ENCODE results near the gene DOK3.

DOK3 gene

DNA sequence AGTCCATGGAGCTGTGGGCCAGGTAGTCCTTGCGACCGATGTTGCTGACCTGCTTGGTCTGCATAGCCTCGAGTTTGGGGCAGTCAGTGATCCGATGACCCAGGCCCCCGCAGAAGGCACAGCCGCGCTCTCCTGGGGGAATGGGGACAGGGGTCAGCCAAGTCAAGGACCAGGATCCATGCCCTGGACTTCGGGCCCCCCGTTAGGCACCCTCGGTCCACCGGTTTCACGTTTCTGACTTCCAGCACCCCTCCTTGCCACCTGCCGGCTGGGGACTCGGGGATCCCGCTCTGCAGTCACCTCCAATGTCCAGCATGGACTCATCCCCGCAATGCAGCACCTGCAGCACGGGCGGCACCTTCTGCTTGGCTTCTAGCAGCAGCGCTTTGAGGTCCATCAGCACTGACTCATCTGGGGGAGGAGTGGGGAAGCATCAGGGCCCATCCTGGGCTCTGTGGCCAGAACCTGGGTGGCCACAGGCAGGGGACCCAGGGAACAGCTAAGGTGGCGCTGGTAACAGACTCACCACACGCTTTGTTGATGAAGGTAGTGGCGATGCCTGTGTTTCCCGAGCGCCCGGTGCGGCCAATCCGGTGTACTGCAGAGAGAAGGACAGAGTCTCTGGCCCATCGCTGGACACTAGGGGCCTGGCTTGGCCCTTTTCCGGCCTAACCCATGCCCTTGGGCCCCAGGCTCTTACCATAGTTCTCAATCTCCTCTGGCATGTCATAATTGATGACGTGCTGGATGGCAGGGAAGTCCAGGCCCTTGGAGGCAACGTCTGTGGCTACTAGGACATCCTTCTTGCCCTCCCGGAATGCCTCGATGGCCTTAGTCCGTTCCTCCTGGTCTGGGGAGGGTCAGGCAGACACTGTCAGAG is 2.4 kb upstream of the DOK3 start:
- no peak for DNase-seq

DNA sequence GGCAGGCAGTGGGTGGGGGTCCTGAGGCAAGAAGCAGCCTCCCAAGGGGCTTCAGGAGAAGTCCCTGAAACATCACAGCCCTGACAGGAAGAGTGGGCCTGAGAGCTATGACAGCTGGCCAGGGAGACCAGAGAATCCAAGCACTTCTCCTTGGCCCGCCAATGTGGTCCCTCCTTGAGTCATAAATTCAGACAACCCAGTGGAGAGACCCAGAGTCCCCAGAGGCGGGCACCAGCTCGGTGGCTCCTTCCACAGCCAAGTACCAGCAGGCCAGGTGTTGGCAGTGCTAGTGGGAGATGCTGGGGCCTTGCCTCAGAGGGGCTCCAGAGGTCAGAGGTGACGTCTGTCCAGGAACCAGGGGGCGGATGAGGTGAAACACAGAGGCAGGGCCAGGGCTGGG is 1.6 kb upstream of the DOK3 start:
- DNase-seq: no peak

DNA sequence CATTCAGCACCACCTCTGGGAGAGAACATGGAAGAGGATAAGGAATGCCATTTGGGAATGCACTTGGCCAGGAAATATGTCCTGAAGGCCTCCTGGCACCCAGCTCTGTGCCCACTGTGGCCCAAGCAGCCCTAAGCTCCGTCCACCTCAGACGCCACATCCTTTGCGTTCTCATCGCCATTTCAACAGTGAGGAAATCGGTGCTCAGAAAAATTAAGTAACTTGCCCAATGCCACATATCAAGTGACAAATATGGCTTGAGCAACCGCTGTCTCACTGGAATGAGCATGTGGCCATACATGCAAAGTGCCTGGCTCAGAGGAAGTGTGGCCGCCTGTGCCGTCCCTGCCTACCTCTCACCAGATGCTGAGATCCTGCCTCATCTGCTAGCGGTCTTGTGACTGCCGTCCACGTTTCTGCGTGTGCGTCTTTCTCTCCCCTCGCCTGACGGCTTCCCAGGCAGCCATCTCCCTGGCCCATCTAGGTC is 984 bp upstream of the DOK3 start:
- no peak for DNase-seq

DNA sequence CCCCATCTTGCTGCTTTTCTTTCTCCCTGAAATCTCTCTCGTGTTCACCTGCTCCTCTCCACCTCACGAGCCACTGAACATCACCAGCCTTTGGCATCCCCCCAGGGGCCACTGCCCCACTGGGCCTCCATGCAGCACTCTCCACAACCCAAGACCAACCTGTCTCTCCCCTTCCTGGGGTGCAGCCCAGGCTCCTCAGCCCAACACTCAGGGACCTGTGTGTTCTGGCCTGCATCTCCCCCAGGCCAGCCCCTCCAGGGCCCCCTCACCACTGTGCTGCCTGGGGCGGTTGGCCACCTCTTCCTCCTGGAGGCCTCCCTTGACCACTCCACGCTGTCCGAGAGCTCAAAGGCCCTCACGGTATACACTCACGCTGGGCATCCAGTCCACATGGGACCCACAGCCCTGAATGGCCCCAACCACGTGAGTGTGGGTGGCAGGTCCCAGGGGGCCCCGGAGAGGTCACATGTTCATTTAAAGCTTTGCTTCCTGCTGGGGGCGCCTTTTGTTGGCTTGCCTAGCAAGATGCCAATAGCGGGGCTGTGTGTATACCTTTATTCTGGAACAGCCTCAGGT is 453 bp upstream of the DOK3 start:
- DNase-seq: no peak

DNA sequence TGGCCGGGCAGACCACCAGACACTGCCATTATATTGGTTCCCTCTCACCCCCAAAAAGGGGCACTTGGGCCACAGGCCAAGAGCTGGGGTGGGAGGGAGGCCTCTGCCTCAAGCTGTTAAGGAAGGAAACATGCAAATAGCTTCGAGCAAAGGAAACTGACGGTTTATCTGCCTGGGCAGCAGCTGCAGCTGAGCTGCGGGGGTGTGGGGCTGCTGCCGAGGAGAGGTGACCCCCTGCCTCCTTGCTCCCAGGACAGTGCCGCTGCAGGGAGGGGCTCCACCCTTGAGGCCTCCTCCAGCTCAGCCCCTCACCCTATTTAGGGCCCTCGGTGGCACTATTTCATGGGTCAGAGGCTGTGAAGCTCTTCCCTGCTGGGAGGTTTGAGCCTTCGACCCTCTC is 789 bp downstream of the DOK3 start:
- DNase-seq: no peak

DNA sequence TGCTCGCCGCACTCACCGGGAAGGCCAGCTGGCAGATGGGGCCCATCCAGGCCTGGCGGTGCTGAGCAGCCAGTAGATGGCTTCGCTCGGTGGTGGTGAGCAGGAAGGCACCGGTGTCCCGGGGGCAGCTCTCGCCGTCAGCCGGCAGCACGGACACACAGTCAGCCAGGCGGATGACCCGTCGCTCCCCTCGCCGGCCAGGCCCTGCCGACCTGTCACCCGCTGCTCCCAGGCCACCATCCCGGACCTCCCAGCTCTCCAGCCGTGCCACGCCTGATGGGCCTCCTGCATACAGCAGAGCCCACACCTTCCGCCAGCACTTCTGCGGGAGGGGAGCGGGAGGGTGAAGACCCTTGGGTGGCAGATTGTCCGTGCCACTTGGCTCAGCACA is 1.4 kb downstream of the DOK3 start:
- no peak for DNase-seq

DNA sequence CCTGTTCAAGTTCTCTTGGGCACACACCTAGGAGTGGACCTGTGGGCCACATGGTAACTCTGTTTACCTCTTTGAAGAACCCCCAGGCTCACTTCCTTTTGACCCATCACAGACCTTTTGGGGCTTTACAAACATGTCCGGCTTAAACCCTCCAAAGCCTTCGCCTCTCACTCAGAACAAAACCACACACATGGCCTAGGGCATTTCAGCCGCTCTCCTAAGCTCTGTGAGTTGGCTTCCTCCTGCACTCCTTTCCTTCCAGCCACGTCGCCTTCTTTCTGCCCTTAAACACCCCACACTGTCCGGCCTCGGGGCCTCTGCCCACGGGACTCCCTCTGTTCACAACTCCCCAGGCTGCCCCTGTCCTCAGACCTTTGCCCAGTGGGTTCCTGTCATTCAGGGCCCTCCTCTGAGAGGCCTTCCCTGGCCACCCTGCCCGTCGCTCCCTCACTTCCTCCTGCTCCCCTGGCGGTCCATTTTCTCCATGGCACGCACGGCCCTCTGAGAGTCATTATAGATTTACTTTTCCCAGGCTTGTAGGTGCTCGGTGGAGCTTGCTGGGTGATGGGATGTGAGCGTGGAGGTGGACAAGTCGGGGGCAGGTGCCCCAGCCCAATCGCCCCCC is 1.9 kb downstream of the DOK3 start:
- no peak for DNase-seq

DNA sequence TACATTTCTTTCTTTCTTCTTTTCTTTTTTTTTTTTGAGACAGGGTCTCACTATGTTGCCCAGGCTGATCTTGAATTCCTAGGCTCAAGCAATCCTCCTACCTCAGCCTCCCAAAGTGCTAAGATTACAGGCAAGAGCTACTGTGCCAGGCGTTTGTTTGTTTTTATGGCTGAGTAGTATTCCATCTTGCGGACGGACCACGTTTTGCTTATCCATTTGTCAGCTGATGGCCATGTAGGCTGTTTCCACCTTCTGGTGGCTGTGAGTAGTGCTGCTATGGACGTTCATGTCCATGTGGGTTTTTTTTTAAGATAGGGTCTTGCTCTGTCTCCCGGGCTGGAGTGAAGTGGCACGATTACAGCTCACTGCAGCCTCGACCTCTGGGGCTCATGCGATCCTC is 2.5 kb downstream of the DOK3 start:
- peak; percentile 7 for DNase-seq

DNA sequence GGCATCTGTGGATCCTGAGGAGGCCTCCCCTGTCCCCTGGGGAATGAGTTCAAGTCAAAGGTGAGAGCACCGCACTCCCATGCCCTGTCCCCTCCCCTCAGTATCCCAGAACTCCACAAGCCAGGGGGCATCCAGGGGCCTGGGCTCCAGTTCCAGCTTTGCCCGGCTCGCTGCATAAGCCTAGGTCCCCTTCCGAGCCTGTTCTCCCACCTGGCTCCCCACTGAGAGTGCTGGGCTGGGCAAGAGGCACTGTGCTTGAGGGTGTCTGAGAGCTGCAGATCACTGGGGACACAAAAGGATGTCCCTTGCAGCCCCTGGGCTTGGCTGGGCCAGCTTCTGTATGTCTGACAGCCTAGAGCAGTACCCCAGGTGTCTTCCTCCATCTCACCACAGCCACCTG is 4.6 kb downstream of the DOK3 start:
- DNase-seq: no peak

DNA sequence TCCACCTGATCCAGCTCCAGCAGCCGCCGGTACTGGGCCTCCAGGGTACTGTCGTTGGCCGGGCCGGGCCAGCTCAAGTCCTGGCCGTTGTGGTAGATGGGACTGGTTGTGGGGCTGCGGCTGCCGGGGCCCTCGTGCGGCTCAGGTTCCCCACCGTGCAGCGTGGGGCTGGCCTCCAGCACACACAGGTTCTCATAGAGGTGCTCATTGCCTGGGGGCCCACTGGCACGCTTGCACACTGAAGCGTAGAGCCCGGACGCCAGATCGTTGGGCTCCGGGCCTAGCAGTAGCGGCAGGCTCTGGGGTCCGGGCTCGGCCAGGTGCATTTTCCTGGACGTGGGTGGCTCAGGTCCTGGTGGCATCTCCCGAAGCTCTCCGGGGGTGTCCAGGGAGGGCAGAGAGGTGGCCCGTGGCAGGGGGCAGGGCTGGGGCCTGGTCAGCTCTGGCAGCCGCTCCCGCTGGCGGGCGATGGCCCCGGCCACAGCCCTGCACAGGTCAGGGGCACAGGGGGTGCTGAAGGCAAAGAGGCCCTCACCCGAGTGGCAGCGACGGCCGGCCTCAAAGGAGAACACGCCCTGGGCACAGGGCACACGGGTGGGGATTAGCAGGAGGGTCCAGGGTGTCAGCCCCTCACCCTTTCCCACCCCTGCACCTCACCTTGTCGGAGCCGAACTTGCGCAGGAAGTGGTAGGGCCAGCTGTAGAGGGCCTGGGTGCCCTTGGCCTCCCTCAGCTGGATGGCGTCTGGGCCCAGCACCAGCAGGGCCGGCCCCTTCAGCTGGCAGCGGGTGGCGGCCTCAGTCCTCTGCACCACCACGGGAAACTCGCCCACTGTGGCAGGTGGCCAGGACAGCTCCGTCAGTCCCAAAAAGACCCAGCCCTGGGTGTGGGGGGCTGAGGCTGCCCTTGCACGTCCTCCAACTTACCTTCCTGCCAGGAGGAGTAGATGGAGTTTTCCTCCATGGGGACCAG is 5.3 kb downstream of the DOK3 start:
- no peak for DNase-seq

DNA sequence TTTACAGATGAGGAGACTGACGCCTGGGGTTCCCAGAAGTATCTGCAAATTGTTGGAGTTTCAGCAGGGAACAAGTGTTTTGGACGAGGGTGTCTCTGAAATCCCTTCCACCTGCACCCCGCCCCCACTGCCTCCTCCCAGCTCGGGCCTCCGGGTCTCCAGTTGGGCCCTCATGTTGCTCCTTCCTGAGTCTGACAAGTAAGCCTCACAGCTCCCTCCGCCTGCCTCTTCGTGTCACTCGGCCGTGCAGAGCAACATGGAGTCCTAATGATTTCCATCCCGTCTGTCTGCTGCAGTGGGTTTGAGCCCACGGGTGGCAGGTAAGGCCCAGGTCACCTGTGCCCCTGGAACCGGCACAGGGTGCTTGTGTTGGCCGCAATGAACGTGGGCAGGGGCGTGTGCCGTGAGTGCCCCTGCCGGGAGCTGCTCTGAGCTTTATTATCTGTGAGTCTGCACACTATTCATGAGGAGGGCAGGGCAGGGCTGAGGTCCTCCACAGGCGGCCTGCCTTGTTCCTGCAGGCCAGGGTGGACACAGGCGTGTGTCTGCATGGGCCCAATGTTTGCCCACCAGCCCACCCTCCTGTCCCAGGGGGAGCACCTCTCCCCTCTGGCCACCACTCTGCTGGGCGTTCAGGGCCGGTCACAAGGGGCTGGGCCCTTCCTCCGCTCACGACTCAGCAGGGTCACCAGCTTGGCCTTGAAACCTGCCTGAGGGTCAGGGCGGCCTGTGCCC is 6.1 kb downstream of the DOK3 start:
- DNase-seq: no peak

DNA sequence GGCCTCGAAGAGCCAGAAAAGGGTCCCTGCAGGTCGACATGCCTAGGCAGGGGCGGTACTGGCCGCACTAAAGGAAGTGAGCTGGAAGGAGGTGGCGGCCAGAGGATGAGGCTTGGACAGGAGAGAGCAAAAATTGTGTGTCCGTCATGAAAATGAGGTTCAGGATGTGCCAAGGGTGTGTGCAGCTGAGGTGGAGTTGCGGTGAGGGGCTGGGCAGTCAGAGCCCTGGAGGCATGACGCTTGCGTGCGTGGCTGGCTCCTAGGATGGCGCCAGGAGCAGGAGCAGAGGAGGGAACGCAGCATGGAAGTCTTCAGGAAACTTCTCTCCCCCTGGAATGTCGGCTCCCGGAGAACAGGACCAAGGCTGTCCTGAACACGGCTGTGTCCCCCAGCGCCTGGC is 6.7 kb downstream of the DOK3 start:
- DNase-seq: no peak

DNA sequence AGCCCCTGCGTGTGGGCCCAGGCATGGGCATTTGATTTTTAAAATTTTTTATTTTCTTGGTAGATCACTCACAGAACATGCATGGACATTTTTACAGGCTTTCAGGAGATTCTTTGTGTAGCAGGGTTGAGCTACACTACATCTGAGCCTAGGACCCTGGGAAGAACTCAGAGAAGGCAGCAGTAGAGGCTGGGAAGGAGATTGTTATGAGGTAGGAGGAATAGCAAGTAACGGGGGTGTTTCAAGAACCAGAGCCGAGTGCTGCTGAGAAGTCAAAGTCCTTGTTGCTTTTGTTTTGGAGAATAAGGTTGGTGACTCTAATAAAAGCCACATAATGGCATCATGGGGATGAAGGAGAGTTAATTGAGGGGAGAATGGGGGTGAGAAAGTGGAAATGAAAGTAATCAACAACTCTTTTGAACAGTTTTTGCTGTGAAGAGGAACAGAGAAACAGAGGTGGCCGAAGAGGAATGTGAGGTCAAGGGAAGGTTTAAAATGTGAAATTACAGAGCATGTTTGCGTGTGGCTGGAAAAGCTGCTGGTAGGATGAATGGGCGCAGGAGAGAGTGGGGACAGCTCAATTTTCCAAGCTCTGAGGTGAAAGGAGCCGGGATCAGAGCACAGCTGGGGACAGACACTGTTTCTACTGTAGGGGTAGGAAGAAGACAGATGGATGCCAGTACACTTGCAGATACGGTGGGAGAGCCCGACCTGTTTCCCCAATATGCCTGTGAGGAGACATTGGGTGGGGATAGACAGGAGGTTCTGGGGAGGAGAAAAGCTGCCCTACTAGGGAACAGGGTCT is 7.5 kb downstream of the DOK3 start:
- DNase-seq: no peak

DNA sequence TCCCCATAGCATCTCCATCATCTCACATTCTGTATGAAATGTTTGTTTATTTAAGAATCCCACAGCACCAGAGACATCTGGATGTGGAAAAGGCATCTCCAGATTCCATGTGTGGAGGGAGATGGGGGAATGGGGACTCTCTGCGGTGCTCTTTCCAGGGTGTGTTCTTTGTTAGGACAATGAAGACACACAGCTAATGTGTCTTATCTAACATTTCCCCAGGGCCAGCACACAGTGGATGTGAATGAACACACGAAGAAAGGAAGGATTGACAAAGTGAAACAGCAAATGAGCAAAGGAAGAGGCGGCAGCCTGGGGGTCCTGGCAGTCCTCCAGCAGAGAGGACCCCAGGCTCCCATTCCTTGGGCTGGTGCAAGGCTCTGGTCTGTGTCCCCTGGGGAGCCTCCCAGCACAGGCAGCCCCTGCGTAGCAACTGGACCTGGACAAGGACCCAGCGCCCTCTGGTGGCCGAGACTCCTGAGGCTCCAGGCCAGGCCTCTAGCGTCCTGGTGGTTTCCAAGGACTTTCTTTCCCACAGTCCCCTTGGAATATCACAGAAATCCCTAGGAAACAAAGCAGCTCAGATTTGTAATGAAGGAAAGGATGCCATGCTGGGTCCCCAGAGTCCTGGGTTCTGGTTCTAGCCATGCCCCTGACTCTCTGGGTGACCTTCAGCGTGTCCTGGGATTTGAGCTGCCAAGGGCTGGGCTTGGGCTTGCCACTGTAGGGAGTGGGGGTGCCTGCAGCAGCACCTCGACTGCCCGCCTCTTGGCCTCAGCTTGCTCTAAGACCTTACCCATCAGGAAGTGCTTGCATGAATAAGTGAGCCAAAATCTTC is 8.7 kb downstream of the DOK3 start:
- DNase-seq: peak; percentile 80

DNA sequence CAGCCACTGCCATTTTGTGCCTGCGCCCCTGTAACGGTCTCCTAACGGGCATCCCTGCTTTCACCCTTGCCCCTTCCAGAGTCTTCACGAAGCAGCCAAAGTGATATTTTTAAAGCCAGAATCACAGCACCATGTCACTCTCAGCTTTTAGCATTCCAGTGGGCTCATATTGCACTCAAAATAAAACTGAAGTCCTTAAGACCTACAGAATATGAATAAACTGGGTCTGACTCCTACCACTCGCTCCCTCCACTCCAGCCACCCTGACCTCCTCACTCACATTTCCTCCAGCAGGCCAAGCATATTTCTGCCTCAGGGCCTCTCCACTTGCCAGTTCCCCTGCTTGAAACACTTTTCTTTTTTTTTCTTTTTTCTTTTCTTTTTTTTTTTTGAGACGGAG is 9.8 kb downstream of the DOK3 start:
- no peak for DNase-seq

DNA sequence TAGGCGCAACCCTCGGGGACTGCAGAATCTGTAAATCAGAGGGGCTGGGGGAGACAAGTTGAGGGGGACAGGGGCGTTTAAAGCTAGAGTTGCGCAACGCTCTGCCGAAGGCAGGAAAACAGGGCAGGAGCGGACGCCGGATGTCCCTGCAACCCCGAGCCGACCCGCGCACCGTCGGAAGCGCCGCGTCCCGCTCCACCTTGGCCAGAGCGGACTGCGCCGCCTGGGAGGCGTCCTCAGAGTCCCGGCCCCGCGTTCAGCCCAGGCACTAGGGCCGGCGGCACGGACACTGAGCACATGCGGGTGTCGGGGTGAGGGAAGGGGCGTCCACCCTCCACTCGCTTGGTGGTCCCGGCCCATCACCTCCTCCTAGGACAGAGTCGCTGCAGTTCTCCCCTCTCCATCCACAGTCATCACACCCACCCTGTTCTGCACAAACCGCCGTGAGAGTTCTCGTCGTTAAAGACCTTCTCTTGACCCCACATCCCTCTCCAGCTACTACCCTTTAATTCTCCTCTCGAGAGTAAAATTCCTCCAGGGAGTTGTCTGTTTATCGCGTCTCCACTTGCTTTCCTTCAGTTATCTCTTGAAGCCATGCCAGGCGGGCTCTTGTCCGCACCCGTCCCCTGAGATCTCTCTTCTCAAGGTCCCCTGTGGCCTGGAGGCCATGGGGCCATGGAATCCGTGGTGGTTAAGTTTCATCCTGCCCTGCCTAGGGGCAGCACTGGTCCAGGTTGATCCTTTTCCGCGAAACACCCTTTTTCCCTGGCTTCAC is 11.4 kb downstream of the DOK3 start:
- DNase-seq: peak; percentile 7

DNA sequence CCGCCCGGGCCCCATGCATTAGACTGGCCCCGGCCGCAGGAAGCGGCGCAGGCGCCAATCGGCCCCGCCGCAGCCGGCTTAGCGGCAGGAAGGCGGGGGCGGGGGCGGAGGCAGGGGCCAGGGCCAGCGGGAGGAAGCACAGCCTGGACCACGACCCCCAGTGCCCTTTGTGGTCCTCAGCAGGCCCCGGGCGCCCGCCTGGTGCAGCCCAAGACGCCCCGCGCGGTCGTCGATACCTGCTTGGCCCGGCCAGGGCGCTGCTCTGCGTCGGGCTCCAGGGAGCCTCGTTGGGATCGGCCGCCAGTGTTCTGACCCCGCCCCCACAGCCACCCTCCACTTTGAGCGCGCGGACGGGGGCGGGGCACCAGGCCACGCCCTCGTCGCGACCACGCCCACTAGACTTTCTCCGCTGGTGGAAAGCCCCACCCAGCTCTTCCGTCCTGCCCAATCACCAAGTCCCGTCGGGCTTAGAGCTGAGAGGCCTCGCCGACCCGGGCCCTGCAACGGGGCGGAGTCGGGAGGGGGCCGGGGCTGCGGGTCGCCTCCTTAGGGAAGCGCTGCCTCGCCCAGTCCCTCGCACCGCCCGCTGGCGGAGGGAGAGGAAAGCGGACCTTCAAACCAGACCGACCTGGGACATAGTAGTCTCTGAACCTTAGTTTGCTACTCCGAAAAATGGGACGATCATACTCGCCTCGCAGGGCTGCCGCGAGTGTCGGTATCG is 12.2 kb downstream of the DOK3 start, which contains the start of gene PDLIM7:
PDLIM7 (minus strand) TSS at position 313 of the 721 bp plus-strand sequence. CDS start 1,092 bp downstream, outside the sequence.
- peak; percentile 98 for DNase-seq

DNA sequence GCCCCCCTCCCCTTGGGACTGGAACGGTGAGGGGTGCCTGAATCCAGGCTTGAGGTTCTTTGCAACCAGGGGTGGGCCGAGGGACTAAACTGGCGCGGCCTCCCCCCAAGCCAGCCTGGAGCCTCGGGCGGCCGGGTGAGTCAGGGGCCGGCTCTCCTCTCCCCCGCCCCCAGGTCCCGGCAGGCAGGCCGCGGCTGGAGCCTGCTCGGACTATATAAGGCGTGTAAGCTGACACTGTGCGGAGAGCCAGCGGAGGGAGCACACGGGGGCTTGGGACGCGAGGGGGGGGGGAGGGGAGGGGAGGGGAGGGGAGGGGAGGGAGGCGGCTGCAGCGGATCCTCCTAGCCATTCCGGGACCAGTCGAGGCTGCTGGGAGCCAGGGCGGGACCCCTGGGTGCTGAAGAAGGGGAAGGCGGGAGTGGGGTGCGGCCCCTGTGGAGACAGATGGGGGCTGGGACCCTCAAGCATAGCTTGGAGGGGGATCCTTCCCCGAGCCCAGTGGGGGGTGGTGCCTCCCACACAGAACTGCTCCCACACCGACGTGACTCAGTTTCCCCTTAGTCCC is 12.8 kb downstream of the DOK3 start:
- peak; percentile 98 for DNase-seq

All from fibroblast of skin of right biceps (primary cell).